ENCODE measurements around the gene CDC123. TPM values are rescaled to one million over a fixed set of nuclear protein-coding genes. Genes with fewer than 3 reads are reported as not detected.
"Not testable (repeated sequence)": the region's sequence is repeated elsewhere in the genome, so short reads cannot be mapped to it uniquely, and the experiment has no call there.

The CDC123 gene, protein sequence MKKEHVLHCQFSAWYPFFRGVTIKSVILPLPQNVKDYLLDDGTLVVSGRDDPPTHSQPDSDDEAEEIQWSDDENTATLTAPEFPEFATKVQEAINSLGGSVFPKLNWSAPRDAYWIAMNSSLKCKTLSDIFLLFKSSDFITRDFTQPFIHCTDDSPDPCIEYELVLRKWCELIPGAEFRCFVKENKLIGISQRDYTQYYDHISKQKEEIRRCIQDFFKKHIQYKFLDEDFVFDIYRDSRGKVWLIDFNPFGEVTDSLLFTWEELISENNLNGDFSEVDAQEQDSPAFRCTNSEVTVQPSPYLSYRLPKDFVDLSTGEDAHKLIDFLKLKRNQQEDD
- total RNA-seq, result 100 to 1,000 TPM in 1 of 2 experiments, 10 to 100 TPM in 1; 85.4 to 105 TPM

DNA sequence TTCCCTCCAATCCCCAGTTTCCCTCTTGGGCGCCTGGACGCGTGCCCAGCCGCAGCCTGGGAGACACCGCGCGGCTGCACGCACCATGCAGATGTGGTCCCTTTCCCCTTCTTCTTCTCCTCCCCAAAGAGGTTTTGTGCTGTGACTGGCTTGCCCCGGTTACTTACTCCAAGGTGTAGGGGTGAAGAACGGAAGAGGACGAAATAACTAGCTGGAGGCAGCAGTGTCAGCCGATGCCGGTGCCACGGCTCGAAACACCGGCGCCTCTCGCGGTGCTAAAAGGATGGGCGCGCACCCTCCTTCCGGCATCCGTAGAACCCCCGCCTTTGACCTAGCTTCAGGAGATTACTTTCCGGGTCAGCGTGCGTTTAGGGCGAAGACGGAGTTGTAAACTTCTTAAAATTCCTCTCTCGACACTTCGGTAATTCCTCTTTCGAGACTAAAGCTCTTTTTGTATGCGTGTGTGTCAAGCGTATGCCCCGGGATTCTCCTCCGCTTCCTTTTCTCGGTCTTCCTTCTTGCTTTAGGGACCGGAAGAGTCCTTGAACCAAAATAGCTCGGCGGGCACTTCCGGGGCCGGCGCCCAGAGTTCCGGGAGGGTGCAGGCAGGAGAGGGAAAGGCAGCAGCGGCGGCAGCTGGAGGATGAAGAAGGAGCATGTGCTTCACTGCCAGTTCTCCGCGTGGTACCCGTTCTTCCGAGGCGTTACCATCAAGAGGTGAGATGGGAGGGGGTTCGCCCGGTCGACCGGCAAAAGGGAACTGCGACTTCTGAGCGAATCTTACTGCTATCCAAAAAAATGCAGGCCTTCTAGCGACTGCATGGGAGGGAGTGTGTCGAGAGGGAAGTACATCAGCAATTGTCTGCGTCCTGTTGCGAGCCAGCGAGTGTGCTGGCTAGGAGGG, at the start of gene CDC123, which contains the start of gene NUDT5:
Gene CDC123 (plus strand): TSS at position 586 of the 904 bp plus-strand sequence. CDS start 58 bp downstream, at position 644.
Gene NUDT5 (minus strand): TSS at position 289 of the 904 bp plus-strand sequence. CDS start 9,600 bp downstream, outside the sequence.
- DNase-seq, result peak; percentile 91
- Mint-ChIP-seq H3K27me3 (no peaks in the 10 kb centered on the region), H3K27ac (peak within 1 kb of the TSS; percentile 95), H3K36me3 (ENCODE audit: low read depth) (peaks cover 43% of the 10 kb centered on the region), H3K9me3 (no peaks in the 10 kb centered on the region), H3K4me1 (peaks cover 63% of the 10 kb centered on the region), H3K4me3 (peak within 1 kb of the TSS; percentile 92)
- CTCF ChIA-PET, result interaction anchor here (0.9 to 1.8 kb wide), 5 partner anchors 10 to 56 kb away, joined by 3 to 8 read pairs (median 4); no protein-coding TSS in a partner anchor
- POLR2A ChIA-PET, result interaction anchor here (0.6 to 0.7 kb wide), 4 partner anchors 10 to 469 kb away, joined by 3 to 13 read pairs (median 3); no protein-coding TSS in a partner anchor

DNA sequence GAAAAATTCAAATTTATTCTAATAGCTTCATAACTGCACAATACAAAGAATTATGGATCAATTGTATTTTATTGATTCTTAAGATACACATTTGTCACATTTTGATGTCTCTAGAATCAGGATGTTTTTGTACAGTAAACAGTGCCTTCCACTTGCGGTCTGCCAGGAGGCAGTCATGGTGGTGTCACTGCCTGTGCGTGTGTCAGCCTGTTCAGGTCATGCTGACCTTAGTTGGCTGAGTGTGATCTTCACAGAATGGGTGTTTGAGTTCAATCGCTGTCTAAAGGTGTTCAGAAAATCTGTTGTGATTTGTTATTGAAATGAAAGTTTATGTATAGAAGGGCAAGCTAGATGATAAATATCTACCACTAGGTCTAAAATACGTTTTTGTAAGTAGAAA, 45.8 kb upstream of the CDC123 start:
- Mint-ChIP-seq H3K27me3 (no peaks in the 10 kb centered on the region), H3K36me3 (ENCODE audit: low read depth) (peaks cover 21% of the 10 kb centered on the region), H3K9me3 (no peaks in the 10 kb centered on the region), H3K4me3 (no peak overlapping the region), H3K4me1 (no peaks in the 10 kb centered on the region), H3K27ac (no peak overlapping the region)
- ChIA-PET CTCF (no interaction called here), POLR2A (no interaction called here)
- DNase-seq, result no peak

DNA sequence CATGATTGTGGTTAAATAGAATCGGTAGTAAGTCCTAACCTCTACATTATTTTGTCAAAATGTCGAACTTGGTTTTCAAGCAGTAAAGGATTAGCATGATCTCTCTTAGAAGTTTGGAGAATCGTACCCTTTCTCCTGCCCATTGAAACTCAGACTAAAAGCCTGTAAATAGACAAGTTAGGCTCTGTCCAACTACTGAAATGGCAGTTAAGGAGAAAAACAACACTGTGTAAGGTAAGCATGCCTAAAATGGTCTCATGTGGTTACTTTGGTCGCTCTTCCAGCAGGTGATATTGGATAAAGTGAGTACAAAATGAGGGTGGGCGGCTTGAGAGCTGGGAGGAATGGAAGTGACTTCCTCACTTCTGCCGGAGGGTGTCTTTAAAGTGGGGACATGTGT, 41.5 kb upstream of the CDC123 start:
- peaks cover 27% of the 10 kb centered on the region for H3K36me3 Mint-ChIP-seq (ENCODE audit: low read depth)
- DNase-seq, result no peak
- H3K4me3 Mint-ChIP-seq, result no peak overlapping the region
- CTCF ChIA-PET, result no interaction called here
- H3K9me3 Mint-ChIP-seq, result no peaks in the 10 kb centered on the region
- H3K27me3 Mint-ChIP-seq, result no peaks in the 10 kb centered on the region
- H3K27ac Mint-ChIP-seq, result no peak overlapping the region
- H3K4me1 Mint-ChIP-seq, result no peaks in the 10 kb centered on the region
- POLR2A ChIA-PET, result no interaction called here

DNA sequence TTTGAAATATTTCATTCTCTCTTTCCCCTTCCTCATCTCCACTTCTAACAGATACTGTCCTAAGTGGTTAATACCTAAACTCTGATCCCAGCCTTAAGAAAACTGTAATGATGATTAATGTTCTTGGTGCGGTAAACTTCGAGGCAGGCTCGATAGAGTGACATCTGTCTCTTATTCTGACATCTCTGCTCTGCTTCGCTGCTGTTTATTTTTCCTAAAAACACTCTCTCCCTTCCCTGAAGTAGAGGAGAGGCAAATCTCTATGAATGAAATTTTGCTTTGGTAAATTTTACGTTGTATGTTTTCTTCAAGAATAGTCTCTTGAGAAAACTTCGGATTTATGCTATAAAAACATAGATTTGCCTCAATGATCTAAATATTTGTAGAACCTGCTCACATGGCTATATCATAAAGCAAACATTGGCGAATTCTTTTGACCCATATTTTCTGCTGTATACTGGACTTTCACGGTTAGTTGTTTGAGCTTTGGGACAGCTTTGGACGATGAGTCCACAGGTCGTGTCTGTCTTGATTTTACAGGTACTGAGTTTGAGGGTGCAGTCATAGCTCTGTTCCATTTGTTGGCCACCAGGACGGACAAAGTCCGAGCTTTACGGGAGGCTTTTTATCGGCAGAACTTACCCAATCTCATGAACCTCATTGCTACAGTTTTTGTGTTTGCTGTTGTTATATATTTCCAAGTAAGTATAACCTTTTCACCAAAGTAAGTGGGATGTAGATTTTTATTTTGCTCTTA, 39.4 kb upstream of the CDC123 start:
- H3K27me3 Mint-ChIP-seq, result no peaks in the 10 kb centered on the region
- no peaks in the 10 kb centered on the region for H3K9me3 Mint-ChIP-seq
- no peaks in the 10 kb centered on the region for H3K4me1 Mint-ChIP-seq
- H3K27ac Mint-ChIP-seq, result no peak overlapping the region
- CTCF ChIA-PET, result no interaction called here
- no peak for DNase-seq
- POLR2A ChIA-PET, result no interaction called here
- H3K4me3 Mint-ChIP-seq, result no peak overlapping the region
- H3K36me3 Mint-ChIP-seq (ENCODE audit: low read depth), result peaks cover 32% of the 10 kb centered on the region

GRCh38 chr10:12158111-12158510, 37.9 kb upstream of the CDC123 start:
- no peaks in the 10 kb centered on the region for H3K9me3 Mint-ChIP-seq
- peaks cover 41% of the 10 kb centered on the region for H3K36me3 Mint-ChIP-seq (ENCODE audit: low read depth)
- H3K27me3 Mint-ChIP-seq, result no peaks in the 10 kb centered on the region
- no peak for DNase-seq
- H3K27ac Mint-ChIP-seq, result no peak overlapping the region
- CTCF ChIA-PET, result interaction anchor here (0.6 to 1.4 kb wide), 2 partner anchors 9 to 23 kb away, joined by 3 to 4 read pairs; no protein-coding TSS in a partner anchor
- H3K4me1 Mint-ChIP-seq, result no peaks in the 10 kb centered on the region
- POLR2A ChIA-PET, result no interaction called here
- H3K4me3 Mint-ChIP-seq, result no peak overlapping the region

- ChIA-PET POLR2A (interaction anchor here (0.6 kb wide), 1 partner anchor 307 kb away, joined by 3 read pairs; no protein-coding TSS in a partner anchor), CTCF (no interaction called here)
- Mint-ChIP-seq H3K36me3 (ENCODE audit: low read depth) (peaks cover 48% of the 10 kb centered on the region), H3K27me3 (no peaks in the 10 kb centered on the region), H3K27ac (no peak overlapping the region), H3K4me3 (no peak overlapping the region), H3K4me1 (no peaks in the 10 kb centered on the region), H3K9me3 (no peaks in the 10 kb centered on the region)
- DNase-seq, result no peak
These were observed 35.3 kb upstream of the CDC123 start for GRCh38 chr10:12160664-12161063.

- Mint-ChIP-seq H3K27me3 (no peaks in the 10 kb centered on the region), H3K27ac (no peak overlapping the region), H3K4me3 (no peak overlapping the region), H3K9me3 (no peaks in the 10 kb centered on the region), H3K36me3 (ENCODE audit: low read depth) (peaks cover 46% of the 10 kb centered on the region), H3K4me1 (no peaks in the 10 kb centered on the region)
- no peak for DNase-seq
- ChIA-PET CTCF (interaction anchor here (1.2 to 1.5 kb wide), 2 partner anchors 23 to 52 kb away, joined by 3 to 4 read pairs; no protein-coding TSS in a partner anchor), POLR2A (no interaction called here)
These were observed 33.1 kb upstream of the CDC123 start for GRCh38 chr10:12162927-12163326.

DNA sequence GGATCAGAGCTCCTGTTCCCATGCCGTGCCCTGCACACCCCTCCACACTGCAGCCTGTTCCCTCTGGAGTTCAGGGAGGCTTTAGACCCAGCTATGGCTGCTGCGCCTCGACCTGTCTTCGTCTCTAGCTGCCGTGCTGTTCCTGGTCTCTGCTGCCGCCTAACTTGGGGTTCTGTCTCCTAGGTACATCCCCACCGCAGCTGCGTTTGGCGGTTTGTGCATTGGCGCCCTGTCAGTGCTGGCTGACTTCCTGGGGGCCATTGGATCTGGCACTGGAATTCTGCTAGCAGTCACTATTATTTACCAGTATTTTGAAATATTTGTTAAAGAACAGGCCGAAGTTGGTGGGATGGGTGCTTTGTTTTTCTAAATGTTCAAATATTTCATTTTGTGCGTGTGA, 31.9 kb upstream of the CDC123 start:
- DNase-seq, result no peak
- Mint-ChIP-seq H3K27ac (no peak overlapping the region), H3K4me3 (no peak overlapping the region), H3K4me1 (no peaks in the 10 kb centered on the region), H3K9me3 (no peaks in the 10 kb centered on the region), H3K27me3 (no peaks in the 10 kb centered on the region), H3K36me3 (ENCODE audit: low read depth) (peaks cover 43% of the 10 kb centered on the region)
- CTCF ChIA-PET, result interaction anchor here (1.2 kb wide), 1 partner anchor 50 kb away, joined by 4 read pairs; no protein-coding TSS in a partner anchor
- POLR2A ChIA-PET, result no interaction called here

GRCh38 chr10:12165036-12165435, 31.0 kb upstream of the CDC123 start:
- Mint-ChIP-seq H3K4me3 (no peak overlapping the region), H3K9me3 (no peaks in the 10 kb centered on the region), H3K4me1 (no peaks in the 10 kb centered on the region), H3K36me3 (ENCODE audit: low read depth) (peaks cover 47% of the 10 kb centered on the region), H3K27me3 (no peaks in the 10 kb centered on the region), H3K27ac (no peak overlapping the region)
- no peak for DNase-seq
- POLR2A ChIA-PET, result no interaction called here
- CTCF ChIA-PET, result no interaction called here

DNA sequence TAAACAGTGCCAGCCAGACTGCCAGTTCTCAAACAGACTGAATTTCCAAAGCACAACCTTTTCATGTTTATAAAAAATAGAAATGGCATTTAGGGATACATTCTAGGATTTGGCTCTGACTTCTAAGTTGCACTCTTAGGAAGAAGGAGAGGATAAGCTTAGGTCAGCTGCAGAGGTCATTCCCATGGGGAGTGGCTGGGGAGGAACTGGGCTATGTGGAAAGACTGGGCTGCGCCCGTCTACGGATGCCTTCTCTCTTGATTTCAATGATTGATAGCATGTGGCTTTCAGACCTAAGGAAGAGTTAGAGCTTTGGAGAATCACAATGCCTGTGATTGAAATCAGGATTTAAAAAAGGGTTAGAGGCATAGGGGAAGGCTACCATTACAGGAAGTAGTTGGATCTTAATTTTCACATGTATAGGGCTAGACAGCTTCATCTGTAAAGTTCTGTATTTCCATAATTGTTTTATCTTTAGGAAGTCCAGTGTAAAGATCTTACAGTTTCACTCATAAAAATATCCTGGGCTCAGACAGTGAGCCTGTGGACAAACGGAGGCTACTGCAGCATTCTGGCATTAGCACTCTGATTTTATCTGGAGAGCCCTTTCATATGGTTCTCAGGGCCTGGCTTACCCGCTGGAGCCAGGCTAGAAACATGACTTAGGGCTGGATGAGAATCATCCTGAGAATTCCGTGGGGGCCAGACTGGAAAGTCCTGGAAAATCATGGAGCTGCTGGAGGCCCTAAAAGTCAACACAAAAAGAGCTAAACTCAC, 29.8 kb upstream of the CDC123 start:
- Mint-ChIP-seq H3K27me3 (no peaks in the 10 kb centered on the region), H3K36me3 (ENCODE audit: low read depth) (peaks cover 46% of the 10 kb centered on the region), H3K4me1 (no peaks in the 10 kb centered on the region), H3K27ac (no peak overlapping the region), H3K4me3 (no peak overlapping the region), H3K9me3 (no peaks in the 10 kb centered on the region)
- no peak for DNase-seq
- CTCF ChIA-PET, result interaction anchor here (0.6 to 1.8 kb wide), 4 partner anchors 11 to 153 kb away, joined by 3 to 6 read pairs (median 4); no protein-coding TSS in a partner anchor
- POLR2A ChIA-PET, result interaction anchor here (0.6 kb wide), 1 partner anchor 19 kb away, joined by 4 read pairs; no protein-coding TSS in a partner anchor

DNA sequence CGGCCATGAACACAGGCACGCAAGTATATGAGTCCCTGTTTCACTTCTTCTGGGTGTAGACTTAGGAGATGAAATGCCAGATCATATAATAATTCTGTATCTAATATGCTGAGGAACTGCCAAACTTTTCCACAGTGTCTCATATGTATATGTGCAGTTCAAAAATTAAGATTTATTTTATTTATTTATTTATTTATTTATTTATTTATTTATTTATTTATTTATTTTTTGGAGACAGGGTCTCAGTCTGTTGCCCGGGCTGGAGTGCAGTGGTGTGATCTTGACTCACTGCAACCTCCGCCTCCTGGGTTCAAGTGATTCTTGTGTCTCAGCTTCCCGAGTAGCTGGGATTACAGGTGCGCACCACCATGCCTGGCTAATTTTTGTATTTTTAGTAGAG, 24.5 kb upstream of the CDC123 start:
- H3K36me3 Mint-ChIP-seq (ENCODE audit: low read depth), result peaks cover 41% of the 10 kb centered on the region
- CTCF ChIA-PET, result interaction anchor here (0.6 to 0.9 kb wide), 2 partner anchors 23 to 43 kb away, joined by 3 read pairs; no protein-coding TSS in a partner anchor
- DNase-seq, H3K4me1 Mint-ChIP-seq, H3K4me3 Mint-ChIP-seq, POLR2A ChIA-PET, H3K9me3 Mint-ChIP-seq, H3K27ac Mint-ChIP-seq, H3K27me3 Mint-ChIP-seq: not testable (repeated sequence)

- no peak for DNase-seq
- Mint-ChIP-seq H3K27ac (no peak overlapping the region), H3K9me3 (no peaks in the 10 kb centered on the region), H3K4me1 (peaks cover 35% of the 10 kb centered on the region), H3K27me3 (no peaks in the 10 kb centered on the region), H3K36me3 (ENCODE audit: low read depth) (peaks cover 51% of the 10 kb centered on the region), H3K4me3 (no peak overlapping the region)
- ChIA-PET POLR2A (no interaction called here), CTCF (interaction anchor here (0.6 to 1.0 kb wide), 3 partner anchors 9 to 11 kb away, joined by 3 to 5 read pairs (median 4); no protein-coding TSS in a partner anchor)
These were observed 18.3 kb upstream of the CDC123 start for GRCh38 chr10:12177642-12178041.
